PFSK-1 (cell line): ENCODE data around the gene CSTF1.

Experiments
- FOXP2 ChIP-seq: optimal IDR thresholded peaks from 2 replicates; pipeline ENCODE3; 2011; ENCODE audit warnings: borderline replicate concordance, control low read depth, inconsistent platforms; ENCODE audit not compliant: insufficient read depth; ENCODE audit errors: extremely low read length, extremely low read depth
- POLR2AphosphoS5 ChIP-seq: IDR thresholded peaks from 2 replicates; pipeline ENCODE4 v1.6.1; 2012; ENCODE audit warnings: low read depth, mild to moderate bottlenecking, control low read depth, low read length, moderate library complexity
- REST ChIP-seq, 2 experiments: IDR thresholded peaks; 2 replicates each; pipeline versions ENCODE4 v1.6.1 to v1.8.0; 2011 to 2012; ENCODE audit warnings: low read depth in 2 of 2, low read length in 2 of 2, control low read depth in 1 of 2, inconsistent platforms in 1 of 2, mild to moderate bottlenecking in 1 of 2, moderate library complexity in 1 of 2; ENCODE audit not compliant: insufficient read depth in 1 of 2
- SIN3A ChIP-seq: IDR thresholded peaks from 2 replicates; pipeline ENCODE4 v1.6.1; 2012; ENCODE audit warnings: mild to moderate bottlenecking, low read length, moderate library complexity, borderline replicate concordance; ENCODE audit not compliant: insufficient read depth
- TAF1 ChIP-seq: IDR thresholded peaks from 2 replicates; pipeline ENCODE4 v1.6.1; 2012; ENCODE audit warnings: low read length, control low read depth, borderline replicate concordance; ENCODE audit not compliant: insufficient read depth

The CSTF1 gene

GRCh38 chr20:56371977-56372376 lies 20.5 kb upstream of the CSTF1 start:
- TF ChIP-seq REST (IDR thresholded peaks at IDR 0.05; ENCODE audit: insufficient read depth in 1 of 2, low read depth in 2 of 2, low read length in 2 of 2) = no peak
- no peak for TF ChIP-seq SIN3A
- TF ChIP-seq POLR2AphosphoS5 = no peak
- no peak for TF ChIP-seq FOXP2
- TF ChIP-seq TAF1 = no peak

GRCh38 chr20:56372850-56373249 lies 19.6 kb upstream of the CSTF1 start:
- no peak for TF ChIP-seq FOXP2
- no peak for TF ChIP-seq POLR2AphosphoS5
- TF ChIP-seq REST (IDR thresholded peaks at IDR 0.05; ENCODE audit: insufficient read depth in 1 of 2, low read depth in 2 of 2, low read length in 2 of 2) = no peak
- no peak for TF ChIP-seq TAF1
- no peak for TF ChIP-seq SIN3A

- no peak for TF ChIP-seq TAF1
- TF ChIP-seq FOXP2 = no peak
- no peak for TF ChIP-seq POLR2AphosphoS5
- no peak for TF ChIP-seq SIN3A
- TF ChIP-seq REST (IDR thresholded peaks at IDR 0.05; ENCODE audit: insufficient read depth in 1 of 2, low read depth in 2 of 2, low read length in 2 of 2) = no peak
Measured at GRCh38 chr20:56373942-56374341, 18.5 kb upstream of the CSTF1 start.

- no peak for TF ChIP-seq TAF1
- no peak for TF ChIP-seq REST (IDR thresholded peaks at IDR 0.05; ENCODE audit: insufficient read depth in 1 of 2, low read depth in 2 of 2, low read length in 2 of 2)
- TF ChIP-seq SIN3A = no peak
- TF ChIP-seq POLR2AphosphoS5 = no peak
- no peak for TF ChIP-seq FOXP2
Measured at GRCh38 chr20:56376331-56376730, 16.1 kb upstream of the CSTF1 start.

- TF ChIP-seq FOXP2 = no peak
- no peak for TF ChIP-seq REST (IDR thresholded peaks at IDR 0.05; ENCODE audit: insufficient read depth in 1 of 2, low read depth in 2 of 2, low read length in 2 of 2)
- no peak for TF ChIP-seq POLR2AphosphoS5
- TF ChIP-seq TAF1 = no peak
- TF ChIP-seq SIN3A = no peak
Measured at GRCh38 chr20:56378386-56378785, 14.1 kb upstream of the CSTF1 start.
